A549 (cell line): ENCODE results near the gene S100B.

ENCODE experiments used
- JUN ChIP-seq, 2 experiments: fragments of >200 bp; sonication (Bioruptor Twin); formaldehyde crosslinking; IDR thresholded peaks; 2 replicates in 1 of 2; 3 replicates in 1 of 2; pipeline ENCODE4 v1.6.1; 2016 to 2017
- NPAS2 ChIP-seq: fragments of 250-450 bp; sonication (Bioruptor Pico); IDR thresholded peaks from 2 replicates; pipeline ENCODE4 v1.8.0; 2022; ENCODE audit warnings: mild to moderate bottlenecking, moderate library complexity, borderline replicate concordance
- RCOR1 ChIP-seq: fragments of 150-350 bp; IDR thresholded peaks from 2 replicates; pipeline ENCODE4 v1.6.1; 2014; ENCODE audit warnings: antibody characterized with exemption, low read length, low read depth
- RFX5 ChIP-seq: fragments of 450-650 bp; IDR thresholded peaks from 2 replicates; pipeline ENCODE4 v1.7.1; 2014; ENCODE audit warnings: antibody characterized with exemption, mild to moderate bottlenecking, moderate library complexity
- TF ChIP-seq, protein P1 (sequence below): fragments of >200 bp; sonication (Bioruptor Twin); formaldehyde crosslinking; IDR thresholded peaks from 3 replicates; pipeline ENCODE4 v1.5.1; 2016
- TF ChIP-seq, protein P2 (sequence below): fragments of 150-350 bp; IDR thresholded peaks from 2 replicates; pipeline ENCODE4 v1.6.1; 2014; ENCODE audit warnings: low read depth, mild to moderate bottlenecking, low read length
- TF ChIP-seq, protein P3 (sequence below): fragments of 450-650 bp; IDR thresholded peaks from 2 replicates; pipeline ENCODE4 v1.6.1; 2014; ENCODE audit warnings: antibody characterized with exemption

DNA sequence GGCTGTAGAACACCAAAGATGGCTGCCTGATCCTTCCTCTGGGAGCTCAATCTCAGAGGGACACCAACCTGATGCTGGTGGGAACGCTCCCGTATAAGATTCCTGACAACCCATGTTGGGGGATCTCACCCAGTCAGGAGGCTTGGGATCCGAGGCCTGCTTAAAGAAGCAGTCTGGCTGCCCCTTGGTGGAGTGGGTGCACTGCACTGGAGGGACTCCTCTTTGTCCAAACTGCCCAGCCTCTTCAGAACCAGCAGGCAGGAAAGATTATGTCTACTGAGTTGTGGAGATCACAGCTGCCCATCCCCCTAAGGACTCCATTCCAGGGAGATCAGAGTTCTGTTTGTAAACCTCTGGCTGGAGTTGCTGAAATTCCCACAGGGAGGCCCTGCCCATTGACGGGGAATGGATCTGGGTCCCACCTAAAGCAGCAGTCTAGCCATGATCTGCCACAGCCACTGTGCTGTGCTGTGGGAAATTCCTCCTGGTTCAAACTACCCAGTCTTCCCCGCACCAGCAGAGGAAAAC, 23.0 kb downstream of the S100B start:
- no peak for TF ChIP-seq JUN (IDR thresholded peaks at IDR 0.05)
- TF ChIP-seq, protein P1, sequence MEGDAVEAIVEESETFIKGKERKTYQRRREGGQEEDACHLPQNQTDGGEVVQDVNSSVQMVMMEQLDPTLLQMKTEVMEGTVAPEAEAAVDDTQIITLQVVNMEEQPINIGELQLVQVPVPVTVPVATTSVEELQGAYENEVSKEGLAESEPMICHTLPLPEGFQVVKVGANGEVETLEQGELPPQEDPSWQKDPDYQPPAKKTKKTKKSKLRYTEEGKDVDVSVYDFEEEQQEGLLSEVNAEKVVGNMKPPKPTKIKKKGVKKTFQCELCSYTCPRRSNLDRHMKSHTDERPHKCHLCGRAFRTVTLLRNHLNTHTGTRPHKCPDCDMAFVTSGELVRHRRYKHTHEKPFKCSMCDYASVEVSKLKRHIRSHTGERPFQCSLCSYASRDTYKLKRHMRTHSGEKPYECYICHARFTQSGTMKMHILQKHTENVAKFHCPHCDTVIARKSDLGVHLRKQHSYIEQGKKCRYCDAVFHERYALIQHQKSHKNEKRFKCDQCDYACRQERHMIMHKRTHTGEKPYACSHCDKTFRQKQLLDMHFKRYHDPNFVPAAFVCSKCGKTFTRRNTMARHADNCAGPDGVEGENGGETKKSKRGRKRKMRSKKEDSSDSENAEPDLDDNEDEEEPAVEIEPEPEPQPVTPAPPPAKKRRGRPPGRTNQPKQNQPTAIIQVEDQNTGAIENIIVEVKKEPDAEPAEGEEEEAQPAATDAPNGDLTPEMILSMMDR, result no peak
- TF ChIP-seq, protein P2, sequence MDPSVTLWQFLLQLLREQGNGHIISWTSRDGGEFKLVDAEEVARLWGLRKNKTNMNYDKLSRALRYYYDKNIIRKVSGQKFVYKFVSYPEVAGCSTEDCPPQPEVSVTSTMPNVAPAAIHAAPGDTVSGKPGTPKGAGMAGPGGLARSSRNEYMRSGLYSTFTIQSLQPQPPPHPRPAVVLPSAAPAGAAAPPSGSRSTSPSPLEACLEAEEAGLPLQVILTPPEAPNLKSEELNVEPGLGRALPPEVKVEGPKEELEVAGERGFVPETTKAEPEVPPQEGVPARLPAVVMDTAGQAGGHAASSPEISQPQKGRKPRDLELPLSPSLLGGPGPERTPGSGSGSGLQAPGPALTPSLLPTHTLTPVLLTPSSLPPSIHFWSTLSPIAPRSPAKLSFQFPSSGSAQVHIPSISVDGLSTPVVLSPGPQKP, result no peak
- TF ChIP-seq RCOR1, result no peak
- TF ChIP-seq RFX5, result no peak
- no peak for TF ChIP-seq NPAS2
- TF ChIP-seq, protein P3, sequence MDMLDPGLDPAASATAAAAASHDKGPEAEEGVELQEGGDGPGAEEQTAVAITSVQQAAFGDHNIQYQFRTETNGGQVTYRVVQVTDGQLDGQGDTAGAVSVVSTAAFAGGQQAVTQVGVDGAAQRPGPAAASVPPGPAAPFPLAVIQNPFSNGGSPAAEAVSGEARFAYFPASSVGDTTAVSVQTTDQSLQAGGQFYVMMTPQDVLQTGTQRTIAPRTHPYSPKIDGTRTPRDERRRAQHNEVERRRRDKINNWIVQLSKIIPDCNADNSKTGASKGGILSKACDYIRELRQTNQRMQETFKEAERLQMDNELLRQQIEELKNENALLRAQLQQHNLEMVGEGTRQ, result no peak
